ENCODE results near the gene CCL20. TPM values are rescaled to one million over a fixed set of nuclear protein-coding genes. Genes with fewer than 3 reads are reported as not detected.

The CCL20 gene
- total and polyA plus RNA-seq, 2 of the 13 experiments (the other 11 are each of a cell fraction or from before 2014, with no cell fraction given): 223 to 903 TPM

DNA sequence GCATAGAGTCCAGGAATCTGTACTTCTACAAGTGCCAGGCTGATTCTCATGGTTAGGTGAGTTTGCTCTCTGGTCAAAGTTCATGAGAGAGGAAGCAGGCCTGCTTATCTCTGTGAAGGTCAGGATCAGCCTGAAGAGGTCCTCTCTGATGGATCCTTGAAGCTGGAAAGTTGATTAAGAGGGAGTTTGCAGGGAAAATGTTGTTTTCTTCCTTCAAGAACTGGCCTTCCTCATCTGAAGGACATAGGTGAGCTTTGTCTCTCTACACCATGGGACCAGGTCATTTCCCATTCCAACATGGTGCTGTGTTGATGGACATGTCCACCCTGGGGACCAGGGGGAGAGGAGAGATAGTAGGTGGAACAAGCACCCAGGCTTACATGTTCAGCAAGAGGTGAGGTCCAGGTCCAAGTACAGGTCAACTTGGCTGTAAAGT, 14.9 kb downstream of the CCL20 start:
- CTCF ChIA-PET (ENCODE audit: low intra/inter-chr PET ratio, low total read pairs): no interaction called here
- H3K9ac ChIP-seq (ENCODE audit: insufficient read depth, low read depth, low read length): no peak overlapping the region
- DNase-seq (ENCODE audit: low spot score): peak; percentile 61
- BruUV-seq (replicated peaks): no TSS peak
- FAIRE-seq: peak; percentile 90
- H4K20me1 ChIP-seq (ENCODE audit: insufficient read depth, low read length): no peaks in the 10 kb centered on the region
- H3K9me3 ChIP-seq (ENCODE audit: low read length): no peaks in the 10 kb centered on the region
- in situ Hi-C loops (cut with HindIII; ENCODE audit: extremely low pct_ligation_motif_present, low pct_unique_long_range_greater_than_20kb) (no loop called here), intact Hi-C loops (cut with micrococcal nuclease; ENCODE audit: unreplicated experiment) (loop anchor here (1.0 kb wide), 1 partner anchor 9 kb away; no protein-coding TSS in a partner anchor)
- H3K4me3 ChIP-seq (replicated peaks in 1 of 3; ENCODE audit: insufficient read depth in 1 of 3, low read depth in 2 of 3, low read length in 3 of 3): no peak overlapping the region
- POLR2A ChIA-PET: interaction anchor here (0.8 to 1.4 kb wide), 2 partner anchors 10 to 15 kb away, joined by 4 to 6 read pairs; partner anchors contain the start of gene CCL20
- no peak overlapping the region for H2AFZ ChIP-seq (ENCODE audit: low read length)
- H3K27me3 ChIP-seq (ENCODE audit: control insufficient read depth in 1 of 2, insufficient read depth in 2 of 2, low read length in 2 of 2): no peaks in the 10 kb centered on the region
- peak; percentile 74 for ATAC-seq
- no peaks in the 10 kb centered on the region for H3K79me2 ChIP-seq (ENCODE audit: insufficient read depth, low read length)
- peaks cover 37% of the 10 kb centered on the region for H3K4me1 ChIP-seq (ENCODE audit: insufficient read depth, low read length)
- H3K4me2 ChIP-seq (ENCODE audit: low read depth, low read length): peak overlapping the region; percentile 59
- no peaks in the 10 kb centered on the region for H3K36me3 ChIP-seq (replicated peaks in 1 of 2; ENCODE audit: control insufficient read depth in 1 of 2, insufficient read depth in 2 of 2, low read length in 2 of 2)
- no peak overlapping the region for H3K27ac ChIP-seq (ENCODE audit: extremely low read length, insufficient read depth, low read length)
- no peak for TF ChIP-seq SOX6 (IDR thresholded peaks at IDR 0.05)
- peak; percentile 56; the same call in 1 of the 2 replicates for TF ChIP-seq SOX6 (CRISPR knock-in tag; IDR thresholded peaks at IDR 0.05)
- 0 out of 2 replicates have a peak, but pooled peaks have one; percentile 44 for TF ChIP-seq ZNF317 (CRISPR knock-in tag; IDR thresholded peaks at IDR 0.05)
- TF ChIP-seq, protein P1, sequence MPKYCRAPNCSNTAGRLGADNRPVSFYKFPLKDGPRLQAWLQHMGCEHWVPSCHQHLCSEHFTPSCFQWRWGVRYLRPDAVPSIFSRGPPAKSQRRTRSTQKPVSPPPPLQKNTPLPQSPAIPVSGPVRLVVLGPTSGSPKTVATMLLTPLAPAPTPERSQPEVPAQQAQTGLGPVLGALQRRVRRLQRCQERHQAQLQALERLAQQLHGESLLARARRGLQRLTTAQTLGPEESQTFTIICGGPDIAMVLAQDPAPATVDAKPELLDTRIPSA (CRISPR knock-in tag; IDR thresholded peaks at IDR 0.05; ENCODE audit: borderline replicate concordance): no peak
- TF ChIP-seq, protein P2, sequence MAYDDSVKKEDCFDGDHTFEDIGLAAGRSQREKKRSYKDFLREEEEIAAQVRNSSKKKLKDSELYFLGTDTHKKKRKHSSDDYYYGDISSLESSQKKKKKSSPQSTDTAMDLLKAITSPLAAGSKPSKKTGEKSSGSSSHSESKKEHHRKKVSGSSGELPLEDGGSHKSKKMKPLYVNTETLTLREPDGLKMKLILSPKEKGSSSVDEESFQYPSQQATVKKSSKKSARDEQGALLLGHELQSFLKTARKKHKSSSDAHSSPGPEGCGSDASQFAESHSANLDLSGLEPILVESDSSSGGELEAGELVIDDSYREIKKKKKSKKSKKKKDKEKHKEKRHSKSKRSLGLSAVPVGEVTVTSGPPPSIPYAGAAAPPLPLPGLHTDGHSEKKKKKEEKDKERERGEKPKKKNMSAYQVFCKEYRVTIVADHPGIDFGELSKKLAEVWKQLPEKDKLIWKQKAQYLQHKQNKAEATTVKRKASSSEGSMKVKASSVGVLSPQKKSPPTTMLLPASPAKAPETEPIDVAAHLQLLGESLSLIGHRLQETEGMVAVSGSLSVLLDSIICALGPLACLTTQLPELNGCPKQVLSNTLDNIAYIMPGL (CRISPR knock-in tag; IDR thresholded peaks at IDR 0.05; ENCODE audit: borderline replicate concordance in 1 of 2, low read depth in 1 of 2): peak in 1 of 2 experiments; percentile 39; a peak in 1 of 4 replicates
- peak; percentile 38; the same call in 1 of the 2 replicates for TF ChIP-seq HDAC1 (CRISPR knock-in tag; IDR thresholded peaks at IDR 0.05)
- TF ChIP-seq, protein P3, sequence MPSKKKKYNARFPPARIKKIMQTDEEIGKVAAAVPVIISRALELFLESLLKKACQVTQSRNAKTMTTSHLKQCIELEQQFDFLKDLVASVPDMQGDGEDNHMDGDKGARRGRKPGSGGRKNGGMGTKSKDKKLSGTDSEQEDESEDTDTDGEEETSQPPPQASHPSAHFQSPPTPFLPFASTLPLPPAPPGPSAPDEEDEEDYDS (CRISPR knock-in tag; IDR thresholded peaks at IDR 0.05): peak; percentile 38; the same call in 1 of the 2 replicates
- TF ChIP-seq POGZ (CRISPR knock-in tag; IDR thresholded peaks at IDR 0.05): peak; percentile 57
- TF ChIP-seq NCOA2 (CRISPR knock-in tag; IDR thresholded peaks at IDR 0.05): peak; percentile 59
- TF ChIP-seq, protein P4, sequence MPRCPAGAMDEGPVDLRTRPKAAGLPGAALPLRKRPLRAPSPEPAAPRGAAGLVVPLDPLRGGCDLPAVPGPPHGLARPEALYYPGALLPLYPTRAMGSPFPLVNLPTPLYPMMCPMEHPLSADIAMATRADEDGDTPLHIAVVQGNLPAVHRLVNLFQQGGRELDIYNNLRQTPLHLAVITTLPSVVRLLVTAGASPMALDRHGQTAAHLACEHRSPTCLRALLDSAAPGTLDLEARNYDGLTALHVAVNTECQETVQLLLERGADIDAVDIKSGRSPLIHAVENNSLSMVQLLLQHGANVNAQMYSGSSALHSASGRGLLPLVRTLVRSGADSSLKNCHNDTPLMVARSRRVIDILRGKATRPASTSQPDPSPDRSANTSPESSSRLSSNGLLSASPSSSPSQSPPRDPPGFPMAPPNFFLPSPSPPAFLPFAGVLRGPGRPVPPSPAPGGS (CRISPR knock-in tag; IDR thresholded peaks at IDR 0.05): 0 out of 2 replicates have a peak, but pooled peaks have one; percentile 37
- TF ChIP-seq NR2F1 (CRISPR knock-in tag; IDR thresholded peaks at IDR 0.05): peak; percentile 24 to 39; a peak in 1 of 4 replicates
- peak; percentile 22; the same call in 1 of the 2 replicates for TF ChIP-seq ZMYM3 (CRISPR knock-in tag; IDR thresholded peaks at IDR 0.05)
- peak; percentile 50; the same call in 1 of the 2 replicates for TF ChIP-seq ZNF788 (CRISPR knock-in tag; IDR thresholded peaks at IDR 0.05; ENCODE audit: borderline replicate concordance)
- peak; percentile 54; the same call in 1 of the 2 replicates for TF ChIP-seq BCL6 (CRISPR knock-in tag; IDR thresholded peaks at IDR 0.05)
- TF ChIP-seq SALL1 (CRISPR knock-in tag; IDR thresholded peaks at IDR 0.05): 0 out of 2 replicates have a peak, but pooled peaks have one; percentile 27
- peak; percentile 90 for TF ChIP-seq HNF4A (CRISPR knock-in tag; IDR thresholded peaks at IDR 0.05)
- TF ChIP-seq, protein P5, sequence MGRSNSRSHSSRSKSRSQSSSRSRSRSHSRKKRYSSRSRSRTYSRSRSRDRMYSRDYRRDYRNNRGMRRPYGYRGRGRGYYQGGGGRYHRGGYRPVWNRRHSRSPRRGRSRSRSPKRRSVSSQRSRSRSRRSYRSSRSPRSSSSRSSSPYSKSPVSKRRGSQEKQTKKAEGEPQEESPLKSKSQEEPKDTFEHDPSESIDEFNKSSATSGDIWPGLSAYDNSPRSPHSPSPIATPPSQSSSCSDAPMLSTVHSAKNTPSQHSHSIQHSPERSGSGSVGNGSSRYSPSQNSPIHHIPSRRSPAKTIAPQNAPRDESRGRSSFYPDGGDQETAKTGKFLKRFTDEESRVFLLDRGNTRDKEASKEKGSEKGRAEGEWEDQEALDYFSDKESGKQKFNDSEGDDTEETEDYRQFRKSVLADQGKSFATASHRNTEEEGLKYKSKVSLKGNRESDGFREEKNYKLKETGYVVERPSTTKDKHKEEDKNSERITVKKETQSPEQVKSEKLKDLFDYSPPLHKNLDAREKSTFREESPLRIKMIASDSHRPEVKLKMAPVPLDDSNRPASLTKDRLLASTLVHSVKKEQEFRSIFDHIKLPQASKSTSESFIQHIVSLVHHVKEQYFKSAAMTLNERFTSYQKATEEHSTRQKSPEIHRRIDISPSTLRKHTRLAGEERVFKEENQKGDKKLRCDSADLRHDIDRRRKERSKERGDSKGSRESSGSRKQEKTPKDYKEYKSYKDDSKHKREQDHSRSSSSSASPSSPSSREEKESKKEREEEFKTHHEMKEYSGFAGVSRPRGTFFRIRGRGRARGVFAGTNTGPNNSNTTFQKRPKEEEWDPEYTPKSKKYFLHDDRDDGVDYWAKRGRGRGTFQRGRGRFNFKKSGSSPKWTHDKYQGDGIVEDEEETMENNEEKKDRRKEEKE (IDR thresholded peaks at IDR 0.05): no peak
